Stomach (tissue), 4 donors: ENCODE data around the gene LGR4.
"Not testable (repeated sequence)": the region's sequence is repeated elsewhere in the genome, so short reads cannot be mapped to it uniquely, and the experiment has no call there.

Source experiments
- POLR2A ChIP-seq, 4 donors: fragments of 450-650 bp; IDR thresholded peaks; one replicate each; pipeline ENCODE4 v1.6.1; 2016; ENCODE audit warnings: antibody characterized with exemption in 4 of 4, control low read depth in 2 of 4, mild to moderate bottlenecking in 1 of 4, moderate library complexity in 1 of 4
- TF ChIP-seq, protein P1 (sequence below), 7 experiments: fragments of 450-650 bp in 4 of 7; fragments of 200-600 bp in 3 of 7; sonication (generic) in 3 of 7; IDR thresholded peaks; one replicate each; pipeline ENCODE4 v1.5.1; 2016 to 2019; ENCODE audit warnings: antibody characterized with exemption in 7 of 7, control low read depth in 2 of 7, mild to moderate bottlenecking in 1 of 7

GRCh38 chr11:27448184-27448540 lies 24.4 kb downstream of the LGR4 start:
- TF ChIP-seq, protein P1, sequence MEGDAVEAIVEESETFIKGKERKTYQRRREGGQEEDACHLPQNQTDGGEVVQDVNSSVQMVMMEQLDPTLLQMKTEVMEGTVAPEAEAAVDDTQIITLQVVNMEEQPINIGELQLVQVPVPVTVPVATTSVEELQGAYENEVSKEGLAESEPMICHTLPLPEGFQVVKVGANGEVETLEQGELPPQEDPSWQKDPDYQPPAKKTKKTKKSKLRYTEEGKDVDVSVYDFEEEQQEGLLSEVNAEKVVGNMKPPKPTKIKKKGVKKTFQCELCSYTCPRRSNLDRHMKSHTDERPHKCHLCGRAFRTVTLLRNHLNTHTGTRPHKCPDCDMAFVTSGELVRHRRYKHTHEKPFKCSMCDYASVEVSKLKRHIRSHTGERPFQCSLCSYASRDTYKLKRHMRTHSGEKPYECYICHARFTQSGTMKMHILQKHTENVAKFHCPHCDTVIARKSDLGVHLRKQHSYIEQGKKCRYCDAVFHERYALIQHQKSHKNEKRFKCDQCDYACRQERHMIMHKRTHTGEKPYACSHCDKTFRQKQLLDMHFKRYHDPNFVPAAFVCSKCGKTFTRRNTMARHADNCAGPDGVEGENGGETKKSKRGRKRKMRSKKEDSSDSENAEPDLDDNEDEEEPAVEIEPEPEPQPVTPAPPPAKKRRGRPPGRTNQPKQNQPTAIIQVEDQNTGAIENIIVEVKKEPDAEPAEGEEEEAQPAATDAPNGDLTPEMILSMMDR (IDR thresholded peaks at IDR 0.05): not testable (repeated sequence)
- TF ChIP-seq POLR2A (IDR thresholded peaks at IDR 0.05): not testable (repeated sequence)
